Forelimb muscle (tissue), 1 donor: ENCODE results near the gene PPM1H. TPM values are rescaled to one million over a fixed set of nuclear protein-coding genes. Genes with fewer than 3 reads are reported as not detected.

Experiments
- DNase-seq: peaks from one replicate; pipeline ENCODE4 v3.0.0-alpha.2; 2013; ENCODE audit warnings: low read depth
- polyA plus RNA-seq: library from polyadenylated mRNA; unstranded; fragments of 120-200 nt; gene quantifications from one replicate; pipeline ENCODE4 v1.2.1, GENCODE V29; 2013; ENCODE audit not compliant: insufficient read length

PPM1H gene
- polyA plus RNA-seq, 1 donor: 3.1 TPM

DNA sequence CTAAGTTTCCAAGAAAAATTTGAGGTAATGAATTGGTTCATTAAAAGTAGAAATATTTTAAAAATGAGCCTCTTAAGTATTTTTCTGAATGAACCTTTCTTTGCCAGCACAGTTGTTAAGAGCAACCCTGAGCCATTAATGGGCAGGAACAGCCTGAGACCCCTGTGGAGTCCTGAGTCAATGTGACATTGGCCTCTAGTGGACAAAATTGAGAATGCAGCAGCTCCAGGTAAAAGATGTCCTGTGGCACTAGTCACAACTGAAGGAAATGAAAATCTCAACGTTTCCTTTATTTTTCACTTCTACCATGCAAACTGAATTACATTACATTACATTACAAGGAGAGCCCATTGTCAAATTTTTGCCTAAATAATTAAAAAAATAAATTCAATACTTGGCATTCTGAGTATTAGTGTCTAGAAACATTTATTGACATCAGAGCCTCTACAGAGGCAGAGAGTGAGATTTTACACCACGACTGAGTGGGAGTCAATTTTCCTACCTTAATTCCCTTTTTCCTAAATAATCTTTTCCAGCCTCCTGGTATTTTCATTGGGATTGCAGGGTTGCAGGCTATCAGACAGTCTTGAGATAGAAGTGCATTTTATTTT is 135.7 kb downstream of the PPM1H start:
- DNase-seq: peak; percentile 39

- DNase-seq: no peak
Observed at GRCh38 chr12:62794218-62794583, 140.7 kb downstream of the PPM1H start.

- DNase-seq: peak; percentile 79
Observed at GRCh38 chr12:62793256-62794217, 141.4 kb downstream of the PPM1H start.

- no peak for DNase-seq
Observed at GRCh38 chr12:62792236-62792870, 142.6 kb downstream of the PPM1H start.

DNA sequence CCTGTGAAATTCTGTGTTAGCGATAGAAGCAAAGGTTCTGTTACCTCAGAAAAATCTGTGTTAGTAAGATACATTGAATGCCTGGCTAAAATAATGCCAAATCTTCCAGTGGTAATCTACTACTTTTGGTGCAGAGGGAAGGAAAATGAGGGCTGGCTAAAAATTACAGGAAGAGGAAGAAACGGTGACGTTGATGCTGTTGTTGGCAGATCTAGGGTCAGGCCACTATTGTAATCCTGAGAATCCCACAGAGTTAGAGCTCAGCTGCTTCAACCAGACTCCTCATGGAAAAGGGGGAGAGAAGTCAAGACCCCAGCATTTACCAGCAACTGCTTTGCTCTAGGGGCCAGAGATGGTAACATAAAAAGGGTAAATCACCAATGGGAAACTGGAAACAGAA is 145.1 kb downstream of the PPM1H start:
- no peak for DNase-seq

DNA sequence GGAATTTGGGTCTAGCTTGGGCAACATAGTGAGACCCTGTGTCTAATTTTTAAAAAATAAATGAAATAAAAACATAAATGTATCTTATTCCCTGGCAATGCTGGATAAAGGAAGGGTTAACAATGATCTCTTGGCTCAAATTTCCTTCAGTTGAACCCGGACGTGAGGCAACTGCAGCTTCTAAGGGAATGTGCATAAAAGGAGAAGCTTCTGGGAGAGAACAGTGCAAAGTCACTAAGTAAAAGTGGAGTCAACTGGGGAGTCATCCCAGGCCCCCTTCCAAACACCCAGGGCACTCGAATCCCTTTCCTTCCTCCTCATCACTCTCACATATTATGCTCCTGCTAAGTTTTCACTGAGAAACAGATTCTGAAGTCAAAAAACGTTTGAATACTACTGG is 147.3 kb downstream of the PPM1H start:
- DNase-seq: no peak

DNA sequence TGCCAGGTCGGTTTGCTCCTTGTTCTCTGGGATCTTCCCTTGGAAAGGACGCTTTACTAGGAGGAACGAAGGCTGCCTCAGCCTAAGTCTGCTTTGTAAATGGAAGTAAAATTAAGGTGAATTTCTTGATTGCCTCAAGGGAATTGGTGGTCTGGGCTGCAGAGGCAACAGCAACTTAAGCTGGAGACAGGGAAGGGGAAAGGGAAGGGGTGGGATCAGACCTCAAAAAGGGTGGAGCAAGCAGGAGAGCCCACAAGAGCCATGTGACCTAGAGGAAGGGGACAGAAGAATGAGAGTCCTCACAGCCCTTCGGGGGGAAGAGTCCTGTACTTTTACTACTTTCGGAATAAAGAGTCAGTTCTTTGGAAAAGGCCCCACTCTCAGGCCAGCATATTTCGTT is 147.9 kb downstream of the PPM1H start:
- DNase-seq: no peak

DNA sequence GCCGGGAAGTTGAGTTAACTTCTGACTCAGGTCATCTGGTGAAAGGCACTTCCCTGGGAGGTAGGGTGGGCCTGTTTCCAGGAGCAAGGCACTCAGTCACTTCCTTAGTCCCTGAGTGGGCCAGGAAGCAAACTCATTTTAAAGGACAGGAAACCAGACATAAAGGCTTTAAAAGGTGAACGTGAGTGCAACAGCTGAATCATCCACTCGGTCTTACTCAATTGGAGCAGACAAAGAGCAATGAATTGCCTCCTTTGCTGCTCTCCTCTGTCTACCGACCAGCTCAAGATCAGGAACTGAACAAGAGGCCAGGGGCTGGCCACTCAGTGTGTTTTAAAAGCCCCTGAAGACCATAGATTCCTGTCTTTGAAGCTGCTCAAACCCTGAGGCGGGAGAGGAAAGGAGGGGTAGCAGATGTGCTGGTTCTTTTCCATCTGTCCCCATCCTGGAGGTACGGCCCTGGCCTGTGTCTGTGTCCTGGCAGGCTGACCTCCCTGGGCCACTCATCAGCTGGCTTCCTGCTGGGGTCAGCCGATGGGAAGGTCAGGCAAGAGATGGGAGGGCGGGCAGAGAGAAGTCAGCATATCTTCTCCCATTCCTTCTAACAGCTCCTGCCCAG is 148.9 kb downstream of the PPM1H start:
- DNase-seq: no peak

DNA sequence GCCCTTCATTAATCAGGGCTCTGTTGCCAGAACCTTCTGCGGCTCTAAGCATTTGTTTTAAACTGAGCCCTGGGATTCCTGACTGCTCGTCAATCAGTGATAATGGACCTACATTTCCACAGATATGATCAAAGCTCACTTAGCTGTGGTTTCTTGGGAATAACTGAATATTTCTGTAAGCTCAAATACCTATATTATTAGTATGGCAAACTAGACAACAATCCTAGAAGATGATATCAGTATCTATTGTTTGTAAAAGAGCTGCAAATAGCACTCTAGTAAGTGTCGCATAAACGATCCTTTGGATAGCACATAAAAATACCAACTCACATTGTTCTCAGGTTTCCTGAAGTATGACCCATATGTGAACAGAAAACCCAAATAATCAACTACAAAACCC is 150.4 kb downstream of the PPM1H start:
- DNase-seq: no peak

DNA sequence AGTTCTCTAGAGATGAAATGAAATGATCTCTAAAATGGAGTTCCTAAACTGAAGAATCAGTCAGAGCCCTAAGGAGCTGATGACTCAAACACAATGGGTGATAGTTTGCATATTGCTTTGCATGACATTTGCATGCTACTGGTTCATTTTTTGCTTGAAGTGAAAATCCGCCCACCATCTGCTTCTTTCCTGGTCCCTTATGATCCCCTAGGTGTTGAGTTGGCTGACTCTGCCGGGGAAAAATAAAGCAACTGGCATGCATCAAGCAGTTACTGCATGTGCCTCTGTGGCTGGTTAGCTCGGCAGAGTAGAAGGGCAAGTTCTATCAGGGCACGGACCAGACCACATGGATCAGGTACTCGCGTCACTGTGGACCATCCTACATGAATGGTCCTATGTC is 151.1 kb downstream of the PPM1H start:
- no peak for DNase-seq

- no peak for DNase-seq
Observed at GRCh38 chr12:62781136-62781880, 153.6 kb downstream of the PPM1H start.

DNA sequence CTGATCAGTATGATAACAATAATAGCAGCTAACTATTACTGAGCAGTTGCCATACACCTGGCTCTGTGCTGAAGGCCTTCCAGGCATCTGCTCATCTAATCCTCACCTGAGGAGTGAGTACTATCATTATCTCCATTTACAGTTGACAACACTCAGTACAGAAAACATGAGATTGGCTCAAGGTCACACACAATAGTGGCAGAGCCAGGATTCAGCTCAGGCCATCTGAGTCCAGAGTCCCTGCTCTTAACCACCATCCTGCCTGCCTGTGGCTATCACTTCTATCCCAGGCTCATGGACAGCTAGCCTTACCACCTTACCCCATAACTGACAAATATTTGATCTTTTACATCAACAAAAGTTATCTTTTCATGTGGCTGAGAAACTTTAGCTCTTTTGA is 155.5 kb downstream of the PPM1H start:
- DNase-seq: no peak

DNA sequence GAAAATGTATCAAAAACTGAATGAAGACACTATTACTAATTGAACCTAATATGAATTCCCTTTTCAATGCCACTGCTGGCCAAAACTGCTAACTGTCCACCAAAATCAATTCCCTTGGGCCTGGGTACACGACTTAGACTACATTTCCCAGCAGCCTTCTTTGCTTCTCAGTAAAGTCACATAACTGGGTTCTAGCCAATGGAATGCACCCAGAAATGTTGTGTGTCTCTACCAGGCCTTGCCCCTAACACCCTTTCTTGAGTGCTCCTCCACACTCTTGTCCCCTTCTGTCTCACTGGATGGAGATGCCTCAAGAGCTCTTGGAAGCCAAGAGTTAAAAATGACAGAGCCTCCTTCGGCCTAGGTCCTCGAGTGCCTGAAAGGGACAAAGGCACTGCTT is 156.8 kb downstream of the PPM1H start:
- no peak for DNase-seq

GRCh38 chr12:62776997-62777396 is 158.0 kb downstream of the PPM1H start:
- no peak for DNase-seq

GRCh38 chr12:62776575-62776974 is 158.4 kb downstream of the PPM1H start:
- no peak for DNase-seq

DNA sequence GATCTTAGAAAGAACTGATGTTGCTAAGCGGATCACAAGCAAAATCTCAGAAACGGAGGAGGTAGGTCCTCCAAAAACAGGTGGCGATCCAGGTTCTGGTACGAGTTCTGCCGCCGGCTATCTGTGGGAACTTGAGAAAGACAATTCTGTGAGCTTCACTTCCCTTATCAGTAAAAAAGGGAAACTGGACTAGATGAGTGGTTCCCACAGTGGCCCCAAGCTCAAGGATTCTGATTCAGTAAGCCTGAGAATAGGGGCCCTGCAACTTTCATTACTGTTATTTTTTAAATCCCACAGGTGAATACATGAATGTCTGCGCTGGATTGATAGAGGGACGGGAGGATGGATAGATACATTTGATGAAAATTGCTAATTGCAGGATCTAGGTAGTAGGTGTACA is 160.2 kb downstream of the PPM1H start:
- no peak for DNase-seq

DNA sequence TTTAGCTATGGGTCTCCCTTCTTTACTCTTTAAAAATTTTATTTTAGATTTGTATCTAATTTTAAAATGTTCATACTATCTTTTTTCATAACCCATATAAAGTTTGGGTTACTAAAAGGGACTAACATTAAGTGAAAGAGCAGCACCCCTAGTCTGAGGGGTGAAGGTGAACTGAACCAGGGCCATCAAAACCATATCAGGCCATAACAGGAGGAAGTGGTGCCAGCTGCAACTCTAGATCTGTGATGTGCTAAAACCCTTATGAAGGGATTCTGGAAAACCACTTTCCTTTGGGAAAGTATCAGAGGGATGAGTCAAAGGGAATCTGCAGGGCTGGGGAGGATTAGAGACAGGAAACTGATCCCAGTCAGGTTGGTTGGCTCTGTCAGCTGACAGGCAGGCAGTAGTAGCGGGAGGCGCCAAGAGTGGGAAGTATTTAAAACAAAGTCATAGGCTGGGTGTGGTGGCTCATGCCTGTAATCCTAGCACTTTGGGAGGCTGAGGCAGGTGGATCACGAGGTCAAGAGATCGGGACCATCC is 162.5 kb downstream of the PPM1H start:
- no peak for DNase-seq

DNA sequence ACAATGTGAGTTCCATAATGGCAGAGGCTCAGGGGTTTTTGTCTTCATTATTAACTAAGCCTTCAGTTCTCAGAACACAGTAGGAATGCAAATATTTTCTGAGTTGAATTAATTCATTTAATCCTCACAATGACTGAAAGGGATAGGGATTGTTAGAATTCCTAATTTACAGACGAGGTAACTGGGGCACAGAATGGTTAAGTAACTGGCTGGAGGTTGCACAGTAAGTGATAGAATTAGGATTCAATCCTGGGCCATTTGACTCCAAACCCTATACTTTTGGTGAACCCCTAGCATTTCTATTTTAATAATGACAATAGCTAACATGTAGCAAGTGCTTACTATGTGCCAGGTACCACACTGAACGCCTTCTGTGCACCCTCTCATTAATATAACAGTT is 163.1 kb downstream of the PPM1H start:
- no peak for DNase-seq

DNA sequence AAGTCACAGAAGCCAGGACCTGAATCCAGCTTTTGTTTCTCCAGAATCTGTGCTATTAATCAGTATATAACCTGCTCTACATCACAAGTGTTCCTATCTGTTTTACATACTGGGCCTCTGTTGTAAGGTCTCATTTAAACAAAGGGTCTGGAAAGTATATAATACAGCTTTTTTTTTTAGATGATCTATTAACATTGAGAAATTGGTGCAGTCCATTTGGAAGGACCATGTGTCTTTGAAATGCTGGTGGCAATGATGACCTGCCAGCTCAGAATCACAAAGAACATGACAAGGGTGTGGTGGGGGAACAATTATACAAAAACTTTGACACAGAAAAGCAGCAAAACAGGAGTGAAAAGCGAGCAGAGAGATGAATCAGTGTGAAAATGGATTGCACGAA is 164.6 kb downstream of the PPM1H start:
- DNase-seq: no peak

- DNase-seq: no peak
Observed at GRCh38 chr12:62769076-62769619, 165.8 kb downstream of the PPM1H start.

GRCh38 chr12:62767946-62768345 is 167.0 kb downstream of the PPM1H start:
- no peak for DNase-seq
